ENCODE measurements around the gene TIMM10B. TPM values are rescaled to one million over a fixed set of nuclear protein-coding genes. Genes with fewer than 3 reads are reported as not detected.

Gene TIMM10B
- total and polyA plus RNA-seq, 2 donors (not counting 1 experiment from before 2014, with no cell fraction given) = 40.9 to 47.4 TPM

DNA sequence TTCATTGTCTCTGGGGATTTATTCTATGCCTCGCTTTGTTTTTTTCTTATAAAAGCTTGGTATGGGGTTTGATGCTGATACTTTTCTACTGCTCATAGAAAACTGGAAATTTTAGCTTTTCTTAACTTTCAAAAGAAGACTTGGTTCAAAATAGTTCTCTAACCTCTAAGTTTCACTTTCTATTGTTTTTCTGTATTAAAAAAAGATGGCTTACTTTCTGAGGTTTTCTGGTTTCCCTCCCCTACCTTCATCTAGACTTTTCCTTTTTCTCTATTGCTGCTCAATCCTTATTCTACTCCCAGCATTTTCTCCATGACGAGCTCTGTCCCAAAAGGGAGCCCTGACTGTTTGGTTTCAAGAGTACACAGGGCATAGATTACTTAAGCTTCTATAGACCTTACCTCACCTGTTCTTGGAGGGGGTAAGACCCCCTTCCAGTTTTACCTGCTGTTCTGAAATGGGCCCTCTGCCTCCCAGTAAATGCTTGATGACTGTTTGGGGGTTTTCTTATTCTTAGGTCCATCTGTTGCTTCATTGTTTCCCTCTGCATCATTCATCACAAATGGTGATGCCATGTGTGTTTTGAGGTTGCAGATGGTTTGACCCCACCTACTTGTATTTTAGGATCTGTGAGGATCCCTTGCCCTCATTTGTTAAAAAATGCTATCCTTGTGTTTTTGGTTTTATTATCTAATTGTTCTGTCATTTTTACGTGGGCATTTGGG lies 45.3 kb downstream of the TIMM10B start:
- Histone ChIP-seq H3K27ac (ENCODE audit: insufficient read depth, low read length) (no peak overlapping the region), H3K9ac (ENCODE audit: insufficient read depth, low read length) (no peak overlapping the region), H3K36me3 (ENCODE audit: control insufficient read depth, insufficient read depth, low read length) (no peaks in the 10 kb centered on the region), H2AFZ (ENCODE audit: low read length) (no peak overlapping the region), H3K4me1 (ENCODE audit: control insufficient read depth, extremely low read depth, insufficient read depth, low read length) (peaks cover 3% of the 10 kb centered on the region), H4K20me1 (ENCODE audit: control insufficient read depth, extremely low read depth, insufficient read depth, low read length) (no peaks in the 10 kb centered on the region), H3K9me3 (ENCODE audit: control insufficient read depth, insufficient read depth, low read depth, low read length) (no peaks in the 10 kb centered on the region), H3K4me2 (ENCODE audit: extremely low read depth, insufficient read depth, low read length) (no peak overlapping the region), H3K4me3 (replicated peaks in 1 of 4; ENCODE audit: control extremely low read depth in 1 of 4, insufficient read depth in 1 of 4, low read depth in 3 of 4, low read length in 4 of 4) (no peak overlapping the region), H3K79me2 (ENCODE audit: control insufficient read depth, insufficient read depth, low read length) (no peaks in the 10 kb centered on the region), H3K27me3 (ENCODE audit: control insufficient read depth, insufficient read depth, low read length) (no peaks in the 10 kb centered on the region)
- DNase-seq (ENCODE audit: low read depth in 2 of 2) = no peak
- TF ChIP-seq, protein P1, sequence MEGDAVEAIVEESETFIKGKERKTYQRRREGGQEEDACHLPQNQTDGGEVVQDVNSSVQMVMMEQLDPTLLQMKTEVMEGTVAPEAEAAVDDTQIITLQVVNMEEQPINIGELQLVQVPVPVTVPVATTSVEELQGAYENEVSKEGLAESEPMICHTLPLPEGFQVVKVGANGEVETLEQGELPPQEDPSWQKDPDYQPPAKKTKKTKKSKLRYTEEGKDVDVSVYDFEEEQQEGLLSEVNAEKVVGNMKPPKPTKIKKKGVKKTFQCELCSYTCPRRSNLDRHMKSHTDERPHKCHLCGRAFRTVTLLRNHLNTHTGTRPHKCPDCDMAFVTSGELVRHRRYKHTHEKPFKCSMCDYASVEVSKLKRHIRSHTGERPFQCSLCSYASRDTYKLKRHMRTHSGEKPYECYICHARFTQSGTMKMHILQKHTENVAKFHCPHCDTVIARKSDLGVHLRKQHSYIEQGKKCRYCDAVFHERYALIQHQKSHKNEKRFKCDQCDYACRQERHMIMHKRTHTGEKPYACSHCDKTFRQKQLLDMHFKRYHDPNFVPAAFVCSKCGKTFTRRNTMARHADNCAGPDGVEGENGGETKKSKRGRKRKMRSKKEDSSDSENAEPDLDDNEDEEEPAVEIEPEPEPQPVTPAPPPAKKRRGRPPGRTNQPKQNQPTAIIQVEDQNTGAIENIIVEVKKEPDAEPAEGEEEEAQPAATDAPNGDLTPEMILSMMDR (conservative IDR thresholded peaks at IDR 0.05 in 1 of 2, IDR thresholded peaks at IDR 0.05 in 1 of 2; ENCODE audit: low read depth in 1 of 2, low read length in 2 of 2) = no peak
- TF ChIP-seq EZH2 (IDR thresholded peaks at IDR 0.05; ENCODE audit: low read length, missing control alignments) = no peak

DNA sequence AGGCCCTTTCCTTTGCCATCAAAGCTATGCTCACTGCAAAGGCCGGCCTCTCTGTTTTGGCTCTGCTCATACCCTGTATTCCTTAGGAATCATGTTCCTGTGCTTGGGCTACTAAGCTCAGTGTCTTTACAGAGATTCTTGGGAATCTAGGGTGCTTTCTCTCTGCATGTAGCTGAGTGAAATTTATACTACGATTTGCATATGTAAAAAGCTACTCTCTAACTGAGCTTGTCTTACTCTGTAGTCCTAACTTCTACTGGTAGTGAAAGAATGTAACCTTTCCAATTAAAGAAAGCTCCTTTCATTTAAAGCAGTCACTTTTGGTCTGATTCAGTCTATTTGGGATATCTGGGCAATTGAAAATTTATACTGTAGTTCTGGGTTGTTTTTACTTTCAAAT lies 48.0 kb downstream of the TIMM10B start:
- Histone ChIP-seq H3K27me3 (ENCODE audit: control insufficient read depth, insufficient read depth, low read length) (no peaks in the 10 kb centered on the region), H4K20me1 (ENCODE audit: control insufficient read depth, extremely low read depth, insufficient read depth, low read length) (no peaks in the 10 kb centered on the region), H2AFZ (ENCODE audit: low read length) (no peak overlapping the region), H3K9me3 (ENCODE audit: control insufficient read depth, insufficient read depth, low read depth, low read length) (no peaks in the 10 kb centered on the region), H3K4me3 (replicated peaks in 1 of 4; ENCODE audit: control extremely low read depth in 1 of 4, insufficient read depth in 1 of 4, low read depth in 3 of 4, low read length in 4 of 4) (no peak overlapping the region), H3K36me3 (ENCODE audit: control insufficient read depth, insufficient read depth, low read length) (peaks cover 1% of the 10 kb centered on the region), H3K27ac (ENCODE audit: insufficient read depth, low read length) (no peak overlapping the region), H3K4me2 (ENCODE audit: extremely low read depth, insufficient read depth, low read length) (no peak overlapping the region), H3K9ac (ENCODE audit: insufficient read depth, low read length) (no peak overlapping the region), H3K4me1 (ENCODE audit: control insufficient read depth, extremely low read depth, insufficient read depth, low read length) (no peaks in the 10 kb centered on the region), H3K79me2 (ENCODE audit: control insufficient read depth, insufficient read depth, low read length) (no peaks in the 10 kb centered on the region)
- TF ChIP-seq, protein P1 (conservative IDR thresholded peaks at IDR 0.05 in 1 of 2, IDR thresholded peaks at IDR 0.05 in 1 of 2; ENCODE audit: low read depth in 1 of 2, low read length in 2 of 2) = no peak
- no peak for TF ChIP-seq EZH2 (IDR thresholded peaks at IDR 0.05; ENCODE audit: low read length, missing control alignments)
- no peak for DNase-seq (ENCODE audit: low read depth in 2 of 2)

DNA sequence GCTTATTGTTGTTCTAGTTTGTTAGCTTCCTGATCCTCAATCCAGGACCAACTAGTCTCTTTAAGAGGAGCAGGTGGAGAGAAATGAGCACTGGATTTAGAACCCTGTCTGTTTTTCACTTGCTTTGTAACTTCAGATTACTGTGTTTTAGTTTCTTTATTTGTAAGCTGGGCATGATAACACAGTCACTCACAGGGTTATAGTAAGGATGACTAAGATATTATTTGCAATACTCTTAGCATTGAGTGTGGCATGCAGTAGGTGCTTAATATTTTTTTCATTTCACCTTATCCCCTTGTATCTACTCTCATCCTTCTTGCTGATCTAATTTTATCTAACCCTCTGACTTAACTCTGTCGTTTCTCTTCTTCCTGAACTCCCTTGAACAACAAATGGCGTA lies 49.5 kb downstream of the TIMM10B start:
- no peak overlapping the region for H3K4me2 ChIP-seq (ENCODE audit: extremely low read depth, insufficient read depth, low read length)
- no peaks in the 10 kb centered on the region for H3K9me3 ChIP-seq (ENCODE audit: control insufficient read depth, insufficient read depth, low read depth, low read length)
- no peaks in the 10 kb centered on the region for H3K79me2 ChIP-seq (ENCODE audit: control insufficient read depth, insufficient read depth, low read length)
- no peaks in the 10 kb centered on the region for H4K20me1 ChIP-seq (ENCODE audit: control insufficient read depth, extremely low read depth, insufficient read depth, low read length)
- H2AFZ ChIP-seq (ENCODE audit: low read length) = no peak overlapping the region
- H3K4me1 ChIP-seq (ENCODE audit: control insufficient read depth, extremely low read depth, insufficient read depth, low read length) = no peaks in the 10 kb centered on the region
- no peak overlapping the region for H3K4me3 ChIP-seq (replicated peaks in 1 of 4; ENCODE audit: control extremely low read depth in 1 of 4, insufficient read depth in 1 of 4, low read depth in 3 of 4, low read length in 4 of 4)
- peaks cover 1% of the 10 kb centered on the region for H3K36me3 ChIP-seq (ENCODE audit: control insufficient read depth, insufficient read depth, low read length)
- DNase-seq (ENCODE audit: low read depth in 2 of 2) = no peak
- H3K9ac ChIP-seq (ENCODE audit: insufficient read depth, low read length) = no peak overlapping the region
- no peak overlapping the region for H3K27ac ChIP-seq (ENCODE audit: insufficient read depth, low read length)
- no peaks in the 10 kb centered on the region for H3K27me3 ChIP-seq (ENCODE audit: control insufficient read depth, insufficient read depth, low read length)
- TF ChIP-seq, protein P1 (conservative IDR thresholded peaks at IDR 0.05 in 1 of 2, IDR thresholded peaks at IDR 0.05 in 1 of 2; ENCODE audit: low read depth in 1 of 2, low read length in 2 of 2) = no peak

All from fibroblast of lung (primary cell).